WERI-Rb-1 (cell line): Measurements from ENCODE around the gene MMUT.

Source experiments
- DNase-seq: peaks from one replicate; pipeline ENCODE4 v3.0.0-alpha.2; 2020
- H3K27ac ChIP-seq: fragments of 250-450 bp; sonication (Bioruptor Pico); 2 replicates; pipeline ENCODE4 v1.5.1; 2020; ENCODE audit warnings: mild to moderate bottlenecking, moderate library complexity
- H3K27me3 ChIP-seq: fragments of 250-450 bp; sonication (Bioruptor Pico); 2 replicates; pipeline ENCODE4 v1.5.1; 2021; ENCODE audit warnings: mild to moderate bottlenecking, low read depth, moderate library complexity; ENCODE audit not compliant: insufficient read depth, severe bottlenecking
- H3K36me3 ChIP-seq: fragments of 250-450 bp; sonication (Bioruptor Pico); 2 replicates; pipeline ENCODE4 v1.5.1; 2020; ENCODE audit warnings: mild to moderate bottlenecking, moderate library complexity
- H3K4me3 ChIP-seq: 2 replicates; pipeline ENCODE4 v1.5.1; 2011; ENCODE audit warnings: low read depth, mild to moderate bottlenecking, control low read depth, low read length
- H3K9me3 ChIP-seq: fragments of 250-450 bp; sonication (Bioruptor Pico); 2 replicates; pipeline ENCODE4 v1.5.1; 2021; ENCODE audit warnings: mild to moderate bottlenecking, moderate library complexity; ENCODE audit not compliant: severe bottlenecking
- CTCF ChIP-seq: IDR thresholded peaks from 2 replicates; pipeline ENCODE4 v1.5.1; 2011; ENCODE audit warnings: low read depth, mild to moderate bottlenecking, control low read depth, inconsistent platforms, low read length

The MMUT gene

GRCh38 chr6:49468042-49468441 is 5.0 kb upstream of the MMUT start:
- DNase-seq = no peak

GRCh38 chr6:49464691-49465090 is 1.6 kb upstream of the MMUT start:
- DNase-seq = no peak
- Histone ChIP-seq H3K9me3 (no peaks in the 10 kb centered on the region), H3K4me3 (no peak overlapping the region), H3K27me3 (no peaks in the 10 kb centered on the region), H3K27ac (no peak overlapping the region), H3K36me3 (peaks cover 13% of the 10 kb centered on the region)
- TF ChIP-seq CTCF = no peak

More at GRCh38 chr6:49468042-49468441, 5.0 kb upstream of the MMUT start:
- no peaks in the 10 kb centered on the region for H3K9me3 ChIP-seq
- TF ChIP-seq CTCF = no peak
- H3K27ac ChIP-seq = no peak overlapping the region
- H3K4me3 ChIP-seq = no peak overlapping the region
- H3K27me3 ChIP-seq = no peaks in the 10 kb centered on the region
- H3K36me3 ChIP-seq = peaks cover 37% of the 10 kb centered on the region

- no peak for TF ChIP-seq CTCF
- H3K9me3 ChIP-seq = no peaks in the 10 kb centered on the region
- H3K27ac ChIP-seq = peak overlapping the region; percentile 83
- peak overlapping the region; percentile 72 for H3K4me3 ChIP-seq
- DNase-seq = no peak
- H3K36me3 ChIP-seq = peaks cover 19% of the 10 kb centered on the region
- H3K27me3 ChIP-seq = no peaks in the 10 kb centered on the region
These were observed 537 bp upstream of the MMUT start for GRCh38 chr6:49463612-49463967.

- no peaks in the 10 kb centered on the region for H3K9me3 ChIP-seq
- H3K36me3 ChIP-seq = peaks cover 28% of the 10 kb centered on the region
- peak overlapping the region; percentile 83 for H3K27ac ChIP-seq
- DNase-seq = no peak
- TF ChIP-seq CTCF = no peak
- H3K27me3 ChIP-seq = no peaks in the 10 kb centered on the region
- peak overlapping the region; percentile 72 for H3K4me3 ChIP-seq
These were observed 490 bp downstream of the MMUT start for GRCh38 chr6:49462599-49462926.

GRCh38 chr6:49462071-49462470 is 982 bp downstream of the MMUT start:
- Histone ChIP-seq H3K27ac (peak overlapping the region; percentile 83; the same call in 1 of the 2 replicates), H3K9me3 (no peaks in the 10 kb centered on the region), H3K36me3 (peaks cover 33% of the 10 kb centered on the region), H3K27me3 (no peaks in the 10 kb centered on the region), H3K4me3 (peak overlapping the region; percentile 72)
- DNase-seq = no peak
- no peak for TF ChIP-seq CTCF

GRCh38 chr6:49457771-49458170 is 5.3 kb downstream of the MMUT start:
- Histone ChIP-seq H3K27ac (no peak overlapping the region), H3K4me3 (no peak overlapping the region), H3K27me3 (no peaks in the 10 kb centered on the region), H3K9me3 (no peaks in the 10 kb centered on the region), H3K36me3 (peaks cover 54% of the 10 kb centered on the region)
- TF ChIP-seq CTCF = no peak
- DNase-seq = no peak
